HG03520 (cell line): Measurements from ENCODE around the gene MTA1.

ENCODE experiments used
- ATAC-seq: cut with Tn5 transposase; IDR thresholded peaks from one replicate; pipeline ENCODE4 v1.9.1; 2021; ENCODE audit warnings: mild to moderate bottlenecking, moderate library complexity; ENCODE audit not compliant: unreplicated experiment

The MTA1 gene

GRCh38 chr14:105401699-105402098, 17.9 kb upstream of the MTA1 start:
- no peak for ATAC-seq

GRCh38 chr14:105408592-105408991, 11.0 kb upstream of the MTA1 start:
- no peak for ATAC-seq

- ATAC-seq, result no peak
Observed at GRCh38 chr14:105409364-105409763, 10.3 kb upstream of the MTA1 start.

GRCh38 chr14:105410642-105411016, 9.0 kb upstream of the MTA1 start:
- no peak for ATAC-seq

GRCh38 chr14:105411017-105411941, 8.3 kb upstream of the MTA1 start:
- no peak for ATAC-seq

GRCh38 chr14:105411985-105412770, 7.4 kb upstream of the MTA1 start:
- ATAC-seq, result no peak

- no peak for ATAC-seq
Observed at GRCh38 chr14:105412771-105413543, 6.7 kb upstream of the MTA1 start.

- no peak for ATAC-seq
Observed at GRCh38 chr14:105413544-105413886, 6.1 kb upstream of the MTA1 start.

- ATAC-seq, result peak; percentile 64
Observed at GRCh38 chr14:105414456-105415371, 4.9 kb upstream of the MTA1 start.

- ATAC-seq, result no peak
Observed at GRCh38 chr14:105415481-105416428, 3.9 kb upstream of the MTA1 start.

GRCh38 chr14:105416671-105417070, 3.0 kb upstream of the MTA1 start:
- ATAC-seq, result no peak

GRCh38 chr14:105417690-105418121, 1.9 kb upstream of the MTA1 start:
- no peak for ATAC-seq

GRCh38 chr14:105418269-105419194, 1.1 kb upstream of the MTA1 start:
- ATAC-seq, result no peak

- ATAC-seq, result no peak
Observed at GRCh38 chr14:105420101-105420973, 710 bp downstream of the MTA1 start.

- no peak for ATAC-seq
Observed at GRCh38 chr14:105420974-105421674, 1.5 kb downstream of the MTA1 start.
